Measurements from ENCODE around the gene PARP16. TPM values are rescaled to one million over a fixed set of nuclear protein-coding genes. Genes with fewer than 3 reads are reported as not detected.

The PARP16 gene
- total RNA-seq, 2 donors from 2014 or later, result 7.4 TPM

DNA sequence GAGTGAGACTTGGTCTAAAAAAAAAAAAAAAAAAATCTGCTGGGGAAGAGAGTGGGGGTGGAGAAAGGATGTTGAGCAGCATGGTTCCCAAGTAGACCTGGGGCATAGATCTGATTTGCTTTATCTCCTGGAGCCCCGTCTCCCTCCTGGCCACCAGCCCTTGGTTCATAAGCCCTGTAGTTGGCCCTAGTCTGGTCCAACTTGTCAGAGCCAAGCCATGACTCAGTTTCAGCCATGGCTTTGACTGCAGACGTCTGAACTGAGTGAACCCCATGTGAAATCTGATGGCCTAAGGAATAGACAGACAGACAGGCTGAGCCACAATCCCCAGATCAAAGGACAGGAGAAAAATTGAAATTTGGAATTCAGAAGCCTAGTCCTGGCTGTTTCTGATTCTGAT, 73.4 kb downstream of the PARP16 start:
- peak; percentile 86 for DNase-seq (ENCODE audit: low spot score)
- intact Hi-C loops (cut with DNase I), result no loop called here

DNA sequence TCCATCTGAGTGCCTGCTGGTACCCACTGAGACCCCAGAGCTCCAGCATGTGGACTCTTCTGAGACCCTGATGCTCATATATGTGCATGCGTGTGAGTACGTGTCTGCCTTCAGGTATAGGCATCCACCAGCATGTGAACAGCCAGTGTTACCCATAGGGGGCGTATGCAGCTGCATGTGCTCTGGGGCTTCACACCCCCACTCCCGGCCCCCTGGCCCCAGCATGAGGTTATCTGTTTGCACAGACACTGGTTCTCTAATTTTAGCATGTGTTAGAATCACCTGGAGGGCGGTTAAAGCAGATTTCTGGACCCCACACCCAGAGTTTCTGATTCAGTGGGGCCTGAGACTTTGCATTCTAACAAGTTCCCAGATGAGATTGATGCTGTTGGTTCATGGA, 74.6 kb downstream of the PARP16 start:
- DNase-seq (ENCODE audit: low spot score), result no peak
- intact Hi-C loops (cut with DNase I), result no loop called here

DNA sequence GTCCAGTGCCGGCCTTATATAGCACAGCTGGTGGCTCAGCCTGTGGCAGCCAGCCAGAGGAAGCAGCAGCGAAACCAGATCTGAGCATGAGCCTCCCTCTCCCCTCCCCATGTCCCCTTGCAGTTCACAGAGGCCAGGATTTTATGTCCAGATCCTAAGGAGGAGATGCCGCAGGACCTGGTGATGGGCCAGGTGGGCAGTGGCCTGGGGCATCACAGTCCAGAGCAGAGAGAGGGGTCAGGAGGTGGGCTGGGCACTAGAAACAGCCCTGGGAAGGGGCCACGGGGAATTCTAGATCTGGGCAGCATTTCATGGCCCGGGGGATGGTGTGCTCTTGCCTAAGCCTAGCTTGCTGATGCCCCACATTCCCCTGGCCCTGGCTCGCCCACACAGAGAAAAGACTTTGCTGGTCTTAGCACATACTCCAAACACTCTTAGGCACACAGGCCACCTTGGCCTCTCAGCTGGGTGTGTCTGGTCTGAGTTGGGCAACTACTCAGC, 75.2 kb downstream of the PARP16 start:
- intact Hi-C loops (cut with DNase I), result no loop called here
- peak; percentile 83 for DNase-seq (ENCODE audit: low spot score)

DNA sequence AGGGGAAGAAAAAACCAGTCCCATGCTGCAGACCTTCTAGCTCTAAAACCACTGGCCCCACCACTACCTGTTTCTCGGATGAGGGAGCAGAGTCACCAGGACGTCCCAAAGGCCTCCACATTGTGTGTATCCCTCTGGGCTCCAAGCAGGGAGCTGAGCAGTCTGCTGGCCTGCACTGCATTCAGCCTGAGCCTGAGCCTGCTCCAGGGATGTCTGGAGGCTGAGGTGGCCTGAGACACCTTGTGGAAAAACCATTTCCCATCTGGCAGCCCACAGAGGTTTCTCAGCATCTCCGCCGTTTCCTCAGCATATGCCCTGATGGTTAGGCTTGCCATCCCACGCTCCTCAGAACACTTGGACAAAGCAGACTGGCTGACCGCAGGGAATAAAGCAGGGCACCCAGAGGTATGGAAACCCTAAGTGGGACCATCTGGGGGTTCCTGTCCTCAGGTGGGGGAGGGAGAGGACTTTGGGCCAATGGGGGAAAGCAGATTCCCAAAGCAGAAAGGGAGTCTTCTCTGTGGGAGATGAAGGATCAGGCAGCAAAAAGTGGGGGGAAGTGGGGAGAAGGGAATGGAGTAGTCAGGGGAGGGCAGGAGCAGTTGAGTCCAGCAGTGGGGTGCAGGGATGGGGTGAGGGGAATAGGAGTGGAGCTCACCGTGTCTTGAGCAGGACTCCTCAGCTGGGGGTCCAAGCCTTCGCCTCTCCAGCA, 75.8 kb downstream of the PARP16 start, which contains the start of gene CILP:
Gene CILP (minus strand): TSS at position 704 of the 712 bp plus-strand sequence. CDS start 1,718 bp downstream, outside the sequence.
- intact Hi-C loops (cut with DNase I), result no loop called here
- DNase-seq (ENCODE audit: low spot score), result no peak

DNA sequence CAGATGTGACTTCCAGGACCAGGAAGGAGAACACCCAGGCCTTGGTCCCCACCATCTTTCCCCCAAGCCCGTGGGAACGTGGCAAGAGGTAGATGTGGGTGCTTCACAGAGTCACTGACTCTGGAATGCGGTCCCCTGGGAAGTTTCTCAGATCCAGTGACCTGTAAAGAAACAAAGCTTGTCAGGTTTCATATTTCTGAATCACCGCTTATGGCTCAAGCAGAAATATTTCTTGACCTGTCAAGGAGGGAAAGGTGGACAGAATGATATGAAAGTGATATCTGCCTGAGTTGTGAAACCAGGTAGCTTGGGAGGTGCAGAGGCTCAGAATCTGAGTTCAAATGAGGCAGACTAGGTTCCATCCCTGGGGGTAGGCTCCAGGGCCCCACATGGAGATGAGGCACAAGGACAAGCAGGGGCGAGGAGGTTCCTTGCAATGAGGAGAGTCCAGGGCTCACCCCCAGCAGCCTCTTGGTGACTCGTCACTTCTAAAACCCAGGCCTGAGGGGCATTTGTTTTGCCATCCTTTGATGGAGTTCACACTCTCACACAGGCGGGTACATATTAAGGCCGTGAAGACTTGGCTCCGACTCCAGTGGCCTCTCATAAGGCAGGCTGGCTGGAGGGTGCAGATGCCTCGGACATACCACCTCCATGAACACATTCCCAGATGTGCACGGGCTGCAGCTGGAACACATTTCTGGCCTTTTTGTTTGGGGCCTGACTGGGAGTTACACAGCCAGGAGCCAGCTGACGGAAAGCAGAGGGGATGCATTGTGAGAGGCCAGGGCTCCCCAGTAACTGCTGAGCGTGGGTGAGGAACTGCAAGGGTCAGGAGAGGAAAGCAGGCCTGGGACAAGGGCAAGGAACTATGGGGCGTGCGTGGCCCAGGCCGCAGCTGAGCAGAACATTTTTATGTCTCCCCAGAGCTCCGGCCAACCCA, 76.7 kb downstream of the PARP16 start:
- no peak for DNase-seq (ENCODE audit: low spot score)
- intact Hi-C loops (cut with DNase I), result no loop called here

DNA sequence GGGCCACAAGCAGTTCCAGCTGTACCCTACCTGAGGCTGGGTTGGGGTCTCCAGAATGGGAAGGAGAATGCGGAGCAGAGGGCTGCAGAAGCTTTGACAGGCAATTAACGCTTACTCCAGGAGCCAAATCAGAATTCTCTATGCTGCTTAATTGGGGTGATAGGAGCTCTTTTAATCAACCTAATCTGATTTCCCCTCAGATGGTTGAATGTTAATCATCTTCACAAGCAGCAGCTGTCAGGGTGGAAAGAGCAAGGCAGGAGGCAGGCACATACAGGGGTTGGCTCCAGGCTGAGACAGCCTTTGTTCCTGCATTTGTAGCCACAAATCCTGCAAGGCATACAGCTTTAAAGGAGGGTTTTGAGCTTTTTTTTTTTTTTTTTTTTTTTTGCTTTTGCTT, 78.0 kb downstream of the PARP16 start:
- no peak for DNase-seq (ENCODE audit: low spot score)
- intact Hi-C loops (cut with DNase I), result no loop called here

Other genes starting within 250 kb of the PARP16 start
- not detected for gene SLC51B, start 241.5 kb downstream of the PARP16 start, total RNA-seq
- gene RASL12, start 218.9 kb downstream of the PARP16 start, total RNA-seq, result 10 to 100 TPM; 82.4 to 93.9 TPM
- under 1 TPM; 0.37 to 0.57 TPM for gene KBTBD13, start 210.1 kb downstream of the PARP16 start, total RNA-seq
- gene UBAP1L, start 171.7 kb downstream of the PARP16 start, total RNA-seq, result 1 to 10 TPM; 3.6 to 3.7 TPM
- gene PDCD7, start 153.1 kb downstream of the PARP16 start, total RNA-seq, result 10 to 100 TPM; 17.6 to 19.6 TPM
- gene CLPX, start 101.5 kb downstream of the PARP16 start, total RNA-seq, result 10 to 100 TPM; 28.9 to 34.8 TPM
- 10 to 100 TPM in 1 of 2 donors, 1 to 10 TPM in 1; 9.6 to 43.4 TPM for gene CILP, start 75.4 kb downstream of the PARP16 start, total RNA-seq
- not detected for gene RNU5A-1, start 9.2 kb upstream of the PARP16 start, total RNA-seq
- gene RNU5B-1, start 17.8 kb upstream of the PARP16 start, total RNA-seq, result 100 to 1,000 TPM in 1 of 2 donors, 10 to 100 TPM in 1; 95.0 to 102 TPM
- gene IGDCC3, start 91.1 kb upstream of the PARP16 start, total RNA-seq, result not detected
- 1 to 10 TPM; 1.2 to 4.7 TPM for gene IGDCC4, start 136.1 kb upstream of the PARP16 start, total RNA-seq
- gene DPP8, start 230.8 kb upstream of the PARP16 start, total RNA-seq, result 10 to 100 TPM; 35.6 to 40.9 TPM
- 10 to 100 TPM; 20.6 to 23.0 TPM for gene HACD3, start 243.6 kb upstream of the PARP16 start, total RNA-seq

Data from posterior vena cava (tissue), 2 donors.